Activated CD4-positive, alpha-beta T cell treated with anti-CD3 and anti-CD28 coated beads, Interleukin-2, amount 50 U/mL, for 24 hours (primary cell): ENCODE data around the gene DND1.
"Not testable (repeated sequence)": the region's sequence is repeated elsewhere in the genome, so short reads cannot be mapped to it uniquely, and the experiment has no call there.

Source experiments
- DNase-seq, 2 donors: peaks; one replicate each; pipeline ENCODE4 v3.0.0-alpha.2; 2020; ENCODE audit warnings: low read depth in 1 of 2, low spot score in 1 of 2

Gene DND1

GRCh38 chr5:140672455-140673186 lies 755 bp downstream of the DND1 start:
- no peak for DNase-seq

DNA sequence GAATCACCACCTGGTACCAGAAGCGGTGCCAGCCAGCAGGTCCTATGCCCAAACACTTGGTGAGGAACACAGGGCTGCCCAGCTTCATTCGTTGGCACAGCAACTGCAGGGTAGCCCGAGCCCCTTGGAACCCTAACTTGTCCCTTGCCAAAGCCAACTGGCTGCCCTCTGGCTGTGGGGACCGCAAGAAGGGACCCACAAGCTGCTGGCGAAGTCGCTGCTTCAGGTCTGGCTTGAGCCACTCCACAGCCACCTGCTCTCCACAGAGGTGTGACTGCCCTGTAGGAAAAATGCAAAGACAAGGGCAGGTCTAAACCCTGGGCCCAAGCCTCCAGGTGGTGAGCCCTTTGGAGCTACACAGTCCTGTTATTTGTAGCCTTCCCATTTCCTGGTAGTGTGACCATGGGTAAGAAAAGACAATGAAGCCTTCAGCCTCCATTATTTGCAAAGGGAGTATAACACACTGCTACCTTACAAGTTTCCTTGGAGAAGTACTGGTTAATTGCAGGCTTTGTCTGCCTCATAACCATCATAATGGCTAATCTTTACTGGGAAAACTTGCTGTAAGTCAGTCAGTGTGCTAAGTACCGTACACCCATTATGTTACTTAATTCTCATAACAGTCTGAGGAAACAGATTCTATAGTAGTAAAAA lies 1.8 kb downstream of the DND1 start:
- DNase-seq: no peak

DNA sequence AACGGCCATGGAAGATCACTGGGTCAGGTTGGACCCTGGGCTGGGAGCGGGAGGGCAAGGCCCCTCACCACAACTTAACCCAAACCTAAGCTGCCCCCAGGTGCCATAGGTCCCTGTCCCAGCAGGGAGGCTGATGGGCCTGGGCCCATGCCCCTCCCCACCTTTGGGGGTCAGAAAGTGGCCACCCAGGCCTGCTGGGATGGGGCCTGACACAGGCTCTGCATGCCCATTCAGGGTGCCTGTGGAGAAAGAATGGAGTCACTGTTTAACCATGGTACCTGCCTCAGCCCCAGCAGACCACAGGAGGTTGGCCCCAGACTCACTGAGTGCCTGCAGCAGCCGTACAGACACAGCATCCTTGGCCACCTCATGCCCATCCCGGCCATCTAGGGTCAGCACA lies 2.3 kb downstream of the DND1 start:
- not testable (repeated sequence) for DNase-seq

DNA sequence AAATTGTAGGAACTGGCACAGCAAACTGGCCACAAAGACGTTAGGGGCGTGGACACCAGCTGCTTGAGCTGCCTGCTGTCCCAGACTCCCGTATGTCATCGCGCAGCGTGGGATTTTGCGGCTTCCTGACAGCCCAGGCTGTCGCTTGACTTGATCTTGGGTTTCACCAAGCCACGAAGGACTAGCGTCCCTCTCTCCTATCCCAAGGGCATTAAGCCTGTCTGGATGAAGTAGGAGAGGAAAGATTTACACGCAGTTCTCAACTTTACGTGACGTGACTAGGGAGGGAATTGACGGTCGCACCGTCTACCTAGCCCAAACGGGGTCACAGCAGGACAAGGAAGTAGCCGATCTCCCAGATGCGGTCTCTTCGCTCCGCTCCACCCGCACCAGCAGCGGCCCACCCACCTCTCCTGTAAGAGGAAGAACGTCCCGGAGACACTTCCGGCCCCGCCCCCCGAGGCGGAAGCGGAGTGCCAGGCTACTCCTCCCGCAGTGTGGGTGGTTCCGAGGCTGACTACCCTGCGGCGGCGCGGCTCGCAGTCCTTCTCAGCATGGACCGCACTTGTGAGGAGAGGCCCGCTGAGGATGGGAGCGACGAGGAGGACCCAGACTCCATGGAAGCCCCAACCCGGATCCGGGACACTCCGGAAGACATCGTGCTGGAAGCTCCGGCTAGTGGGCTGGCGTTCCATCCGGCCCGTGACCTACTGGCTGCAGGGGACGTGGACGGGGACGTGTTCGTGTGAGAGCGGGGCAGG lies 8.8 kb downstream of the DND1 start, which contains the start of gene WDR55:
Gene WDR55 (plus strand): TSS at position 546 of the 761 bp plus-strand sequence. CDS start 9 bp downstream, at position 555.
- peak; percentile 85 to 95 for DNase-seq

DNA sequence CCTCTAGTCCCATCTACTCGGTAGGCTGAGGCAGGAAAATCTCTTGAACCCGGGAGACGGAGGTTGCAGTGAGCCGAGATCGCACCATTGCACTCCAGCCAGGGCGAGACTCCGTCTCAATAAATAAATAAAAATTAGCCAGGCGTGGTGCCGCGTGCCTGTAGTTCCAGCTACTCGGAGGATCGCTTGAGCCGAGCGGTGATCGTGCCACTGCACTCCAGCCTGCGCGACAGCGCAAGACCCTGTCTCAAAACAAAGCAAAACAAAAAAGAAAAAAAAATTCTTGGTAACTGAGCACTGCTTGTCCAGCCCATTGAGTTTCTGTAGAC lies 9.4 kb downstream of the DND1 start:
- no peak for DNase-seq

DNA sequence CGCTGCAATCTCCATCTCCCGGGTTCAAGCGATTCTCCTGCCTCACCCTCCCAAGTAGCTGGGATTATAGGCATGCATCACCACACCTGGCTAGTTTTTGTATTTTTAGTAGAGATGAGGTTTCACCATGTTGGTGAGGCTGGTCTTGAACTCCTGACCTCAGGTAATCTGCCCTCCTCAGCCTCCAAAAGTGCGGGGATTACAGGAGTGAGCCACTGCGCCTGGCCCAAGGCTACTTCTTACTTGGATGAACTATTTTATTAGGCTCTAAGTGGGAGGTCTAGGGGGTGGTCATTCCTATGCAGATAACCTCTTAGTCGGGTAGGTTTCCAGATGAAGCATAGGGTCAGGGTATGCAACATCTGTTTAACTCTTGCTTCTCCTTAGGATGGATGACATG lies 13.0 kb downstream of the DND1 start:
- DNase-seq: not testable (repeated sequence)

GRCh38 chr5:140658870-140659269 lies 14.5 kb downstream of the DND1 start:
- no peak for DNase-seq

DNA sequence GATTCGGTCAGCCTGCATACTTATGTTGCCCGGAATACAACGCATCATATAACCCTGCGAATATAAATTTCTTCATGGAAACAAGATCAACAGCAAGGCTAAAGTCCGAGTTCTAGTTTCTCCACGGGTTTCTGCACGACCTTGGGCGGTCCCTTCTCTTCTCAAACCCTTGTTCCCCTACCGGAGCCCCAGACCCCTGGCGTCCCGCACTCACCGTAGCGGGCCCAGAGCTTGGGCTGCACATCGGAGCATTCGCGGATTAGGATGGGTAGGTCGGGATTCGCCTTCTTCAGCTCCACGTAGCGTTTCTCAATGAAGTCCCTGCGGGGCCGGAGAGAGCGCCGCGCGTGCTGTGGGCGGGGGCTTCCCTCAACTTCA lies 26.3 kb downstream of the DND1 start:
- DNase-seq: no peak

GRCh38 chr5:140642718-140643117 lies 30.7 kb downstream of the DND1 start:
- DNase-seq: no peak

- DNase-seq: no peak
Observed at GRCh38 chr5:140641716-140642115, 31.7 kb downstream of the DND1 start.

- DNase-seq: peak; percentile 88 to 96
Observed at GRCh38 chr5:140639148-140639981, 34.0 kb downstream of the DND1 start, which contains the start of gene TMCO6. Gene TMCO6 (plus strand): TSS chr5:140639451. CDS start chr5:140639528, 77 bp downstream.

DNA sequence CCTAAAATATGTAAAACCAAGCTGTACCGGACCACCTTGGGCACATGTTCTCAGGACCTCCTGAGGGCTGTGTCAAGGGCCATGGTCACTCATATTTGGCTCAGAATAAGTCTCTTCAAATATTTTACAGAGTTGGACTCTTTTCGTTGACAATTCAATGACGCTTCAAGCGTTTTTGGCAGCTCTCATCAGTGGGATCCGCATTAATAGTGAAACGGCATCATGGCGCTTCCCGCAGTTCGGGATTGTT lies 34.6 kb downstream of the DND1 start:
- DNase-seq: not testable (repeated sequence)

- no peak for DNase-seq
Observed at GRCh38 chr5:140637371-140638100, 35.8 kb downstream of the DND1 start.

GRCh38 chr5:140635291-140636257 lies 37.8 kb downstream of the DND1 start:
- no peak for DNase-seq

GRCh38 chr5:140634103-140634502 lies 39.3 kb downstream of the DND1 start:
- DNase-seq: no peak

GRCh38 chr5:140633501-140633900 lies 39.9 kb downstream of the DND1 start:
- no peak for DNase-seq

GRCh38 chr5:140633021-140633471 lies 40.3 kb downstream of the DND1 start, which contains the start of gene CD14:
Gene CD14 (minus strand): TSS chr5:140633175. CDS start chr5:140633071, 104 bp downstream.
- no peak for DNase-seq

DNA sequence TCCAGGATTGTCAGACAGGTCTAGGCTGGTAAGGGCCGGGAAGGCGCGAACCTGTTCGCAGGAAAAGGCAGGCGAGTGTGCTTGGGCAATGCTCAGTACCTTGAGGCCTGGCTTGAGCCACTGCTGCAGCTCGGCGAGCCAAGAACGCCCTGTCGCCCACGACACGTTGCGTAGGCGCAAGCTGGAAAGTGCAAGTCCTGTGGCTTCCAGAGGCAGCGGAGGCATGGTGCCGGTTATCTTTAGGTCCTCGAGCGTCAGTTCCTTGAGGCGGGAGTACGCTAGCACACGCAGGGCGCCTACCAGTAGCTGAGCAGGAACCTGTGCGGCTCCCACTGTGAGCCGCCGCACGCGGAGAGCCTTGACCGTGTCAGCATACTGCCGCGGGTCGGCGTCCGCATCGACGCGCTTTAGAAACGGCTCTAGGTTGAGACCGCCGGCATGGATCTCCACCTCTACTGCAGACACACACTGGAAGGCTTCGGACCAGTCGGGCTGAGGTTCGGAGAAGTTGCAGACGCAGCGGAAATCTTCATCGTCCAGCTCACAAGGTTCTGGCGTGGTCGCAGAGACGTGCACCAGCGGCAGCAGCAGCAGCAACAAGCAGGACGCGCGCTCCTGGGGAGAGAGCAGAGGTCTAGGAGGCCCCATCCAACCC lies 40.9 kb downstream of the DND1 start:
- peak; percentile 20 to 36 for DNase-seq

GRCh38 chr5:140631831-140632365 lies 41.5 kb downstream of the DND1 start:
- DNase-seq: no peak
